K562 (cell line): ENCODE measurements around the gene LRRC15. TPM values are rescaled to one million over a fixed set of nuclear protein-coding genes. Genes with fewer than 3 reads are reported as not detected.
A peak's percentile ranks its signal among the peaks of the same experiment; 100 is the strongest.

Experiments used
- BDP1 ChIP-seq: IDR thresholded peaks from 3 replicates; pipeline ENCODE4 v1.6.1; 2011; ENCODE audit not compliant: insufficient read length, insufficient read depth
- ELF4 ChIP-seq: fragments of 450-650 bp; formaldehyde crosslinking; IDR thresholded peaks from 2 replicates; pipeline ENCODE4 v1.4.0; 2022; ENCODE audit warnings: missing genetic modification characterization
- L3MBTL2 ChIP-seq: fragments of 450-650 bp; IDR thresholded peaks from 2 replicates; pipeline ENCODE4 v1.6.1; 2016; ENCODE audit warnings: mild to moderate bottlenecking, moderate library complexity
- MTF1 ChIP-seq: fragments of 250-450 bp; sonication (Bioruptor Pico); IDR thresholded peaks from 2 replicates; pipeline ENCODE4 v1.9.0; 2021; ENCODE audit warnings: moderate library complexity, mild to moderate bottlenecking, inconsistent platforms, borderline replicate concordance
- ZEB2 ChIP-seq: fragments of 450-650 bp; IDR thresholded peaks from 2 replicates; pipeline ENCODE4 v1.6.1; 2016
- ZNF197 ChIP-seq: fragments of 200-800 bp; sonication (Bioruptor generic); IDR thresholded peaks from 2 replicates; pipeline ENCODE4 v1.6.1; 2016; ENCODE audit warnings: low read depth, missing genetic modification characterization, missing compliant biosample characterization
- ZNF282 ChIP-seq: sonication (generic); formaldehyde crosslinking; IDR thresholded peaks from 2 replicates; pipeline ENCODE4 v1.8.1; 2023; ENCODE audit warnings: missing genetic modification reagents
- ZNF311 ChIP-seq: fragments of 250-450 bp; sonication (Bioruptor Pico); IDR thresholded peaks from 2 replicates; pipeline ENCODE4 v1.4.0; 2020; ENCODE audit warnings: mild to moderate bottlenecking, moderate library complexity
- polyA plus RNA-seq, 8 experiments: library from polyadenylated mRNA; depleted of rRNA in 4 of 8; stranded (reverse) in 5 of 8; unstranded in 3 of 8; fragments of >200 nt; fragmentation: Nextera tagmentation in 2 of 8; fragmentation: Illumina TruSeq in 1 of 8; extraction: Ambion mirVana in 2 of 8; extraction: Trizol in 1 of 8; gene quantifications; 2 replicates each; pipeline versions ENCODE4 v1.2.1 to v1.2.3, GENCODE V29; 2011 to 2014; ENCODE audit warnings: inconsistent platforms in 1 of 8, missing spikeins in 1 of 8
- total RNA-seq, 7 experiments: library from RNA; depleted of rRNA in 6 of 7; stranded (reverse); fragments of >200 nt in 6 of 7; fragmentation: Illumina TruSeq in 2 of 7; extraction: Trizol in 2 of 7; gene quantifications; 2 replicates each; pipeline versions ENCODE4 v1.2.1 to v1.2.3, GENCODE V29; 2011 to 2021; ENCODE audit warnings: low replicate concordance in 1 of 7
- TF ChIP-seq, protein P1 (sequence below): fragments of 200-800 bp; sonication (Bioruptor generic); IDR thresholded peaks from 2 replicates; pipeline ENCODE4 v1.6.1; 2016; ENCODE audit warnings: missing genetic modification characterization, missing compliant biosample characterization
- TF ChIP-seq, protein P2 (sequence below), 2 experiments: fragments of 450-650 bp; IDR thresholded peaks; 2 replicates each; pipeline ENCODE4 v1.6.1; 2016
- TF ChIP-seq, protein P3 (sequence below), 2 experiments: fragments of 450-650 bp; formaldehyde crosslinking in 1 of 2; IDR thresholded peaks; 2 replicates each; pipeline versions ENCODE4 v1.4.0 to v1.6.1; 2014 to 2020; ENCODE audit warnings: mild to moderate bottlenecking in 2 of 2, borderline replicate concordance in 1 of 2, low read depth in 1 of 2

Gene LRRC15
- total and polyA plus RNA-seq, 9 of the 15 experiments (the other 6 are each of a cell fraction or from before 2014, with no cell fraction given), result not detected

DNA sequence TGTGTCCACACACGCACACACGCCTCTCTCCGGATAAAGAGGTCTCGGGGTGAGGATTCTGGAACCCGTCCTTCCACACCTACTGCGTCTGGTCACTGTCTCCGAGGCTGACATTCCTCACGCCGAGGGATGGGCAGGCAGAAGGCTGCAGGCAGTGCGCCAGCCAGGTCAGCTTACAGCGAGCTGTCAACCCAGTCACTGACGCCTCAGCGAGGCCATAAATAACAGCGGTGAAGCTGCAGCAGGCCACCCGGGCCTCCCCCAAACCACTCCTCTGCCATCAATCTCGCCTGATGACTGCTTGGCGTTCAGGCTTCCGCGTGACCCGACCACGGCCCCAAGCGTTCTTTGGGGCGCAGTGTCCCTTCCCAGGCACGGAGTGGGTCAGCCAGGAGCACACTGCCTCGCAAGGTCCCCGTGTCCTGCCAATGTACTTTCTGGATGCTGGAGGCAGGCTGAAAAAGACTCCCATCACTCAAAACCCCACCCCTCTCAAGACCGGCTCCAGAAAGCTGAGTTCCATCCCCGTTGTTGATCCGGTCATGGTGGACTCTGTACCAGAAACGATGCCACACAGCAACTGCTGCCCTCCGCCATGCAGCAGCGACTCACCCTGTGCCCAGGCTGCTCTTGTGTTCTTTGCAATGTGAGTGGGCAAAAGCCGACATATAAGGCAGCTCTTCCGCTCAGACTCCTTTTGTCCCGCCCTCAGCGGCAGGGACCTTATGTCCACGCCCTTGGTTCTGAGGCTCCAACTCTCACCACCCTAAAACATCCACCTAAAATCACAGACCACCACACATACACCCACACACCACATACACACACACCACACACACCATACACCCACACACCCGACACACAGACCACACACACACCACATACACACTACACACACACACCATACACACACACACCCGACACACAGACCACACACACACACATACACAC lies 45.5 kb downstream of the LRRC15 start (continued):
- TF ChIP-seq, protein P1, sequence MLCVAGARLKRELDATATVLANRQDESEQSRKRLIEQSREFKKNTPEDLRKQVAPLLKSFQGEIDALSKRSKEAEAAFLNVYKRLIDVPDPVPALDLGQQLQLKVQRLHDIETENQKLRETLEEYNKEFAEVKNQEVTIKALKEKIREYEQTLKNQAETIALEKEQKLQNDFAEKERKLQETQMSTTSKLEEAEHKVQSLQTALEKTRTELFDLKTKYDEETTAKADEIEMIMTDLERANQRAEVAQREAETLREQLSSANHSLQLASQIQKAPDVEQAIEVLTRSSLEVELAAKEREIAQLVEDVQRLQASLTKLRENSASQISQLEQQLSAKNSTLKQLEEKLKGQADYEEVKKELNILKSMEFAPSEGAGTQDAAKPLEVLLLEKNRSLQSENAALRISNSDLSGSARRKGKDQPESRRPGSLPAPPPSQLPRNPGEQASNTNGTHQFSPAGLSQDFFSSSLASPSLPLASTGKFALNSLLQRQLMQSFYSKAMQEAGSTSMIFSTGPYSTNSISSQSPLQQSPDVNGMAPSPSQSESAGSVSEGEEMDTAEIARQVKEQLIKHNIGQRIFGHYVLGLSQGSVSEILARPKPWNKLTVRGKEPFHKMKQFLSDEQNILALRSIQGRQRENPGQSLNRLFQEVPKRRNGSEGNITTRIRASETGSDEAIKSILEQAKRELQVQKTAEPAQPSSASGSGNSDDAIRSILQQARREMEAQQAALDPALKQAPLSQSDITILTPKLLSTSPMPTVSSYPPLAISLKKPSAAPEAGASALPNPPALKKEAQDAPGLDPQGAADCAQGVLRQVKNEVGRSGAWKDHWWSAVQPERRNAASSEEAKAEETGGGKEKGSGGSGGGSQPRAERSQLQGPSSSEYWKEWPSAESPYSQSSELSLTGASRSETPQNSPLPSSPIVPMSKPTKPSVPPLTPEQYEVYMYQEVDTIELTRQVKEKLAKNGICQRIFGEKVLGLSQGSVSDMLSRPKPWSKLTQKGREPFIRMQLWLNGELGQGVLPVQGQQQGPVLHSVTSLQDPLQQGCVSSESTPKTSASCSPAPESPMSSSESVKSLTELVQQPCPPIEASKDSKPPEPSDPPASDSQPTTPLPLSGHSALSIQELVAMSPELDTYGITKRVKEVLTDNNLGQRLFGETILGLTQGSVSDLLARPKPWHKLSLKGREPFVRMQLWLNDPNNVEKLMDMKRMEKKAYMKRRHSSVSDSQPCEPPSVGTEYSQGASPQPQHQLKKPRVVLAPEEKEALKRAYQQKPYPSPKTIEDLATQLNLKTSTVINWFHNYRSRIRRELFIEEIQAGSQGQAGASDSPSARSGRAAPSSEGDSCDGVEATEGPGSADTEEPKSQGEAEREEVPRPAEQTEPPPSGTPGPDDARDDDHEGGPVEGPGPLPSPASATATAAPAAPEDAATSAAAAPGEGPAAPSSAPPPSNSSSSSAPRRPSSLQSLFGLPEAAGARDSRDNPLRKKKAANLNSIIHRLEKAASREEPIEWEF (CRISPR knock-in tag), result no peak
- TF ChIP-seq ELF4, result peak; percentile 39; the same call in 1 of the 2 replicates
- TF ChIP-seq ZEB2, result peak; percentile 72; the same call in 1 of the 2 replicates
- no peak for TF ChIP-seq MTF1 (CRISPR knock-in tag)
- peak; percentile 80 for TF ChIP-seq L3MBTL2
- TF ChIP-seq, protein P2, sequence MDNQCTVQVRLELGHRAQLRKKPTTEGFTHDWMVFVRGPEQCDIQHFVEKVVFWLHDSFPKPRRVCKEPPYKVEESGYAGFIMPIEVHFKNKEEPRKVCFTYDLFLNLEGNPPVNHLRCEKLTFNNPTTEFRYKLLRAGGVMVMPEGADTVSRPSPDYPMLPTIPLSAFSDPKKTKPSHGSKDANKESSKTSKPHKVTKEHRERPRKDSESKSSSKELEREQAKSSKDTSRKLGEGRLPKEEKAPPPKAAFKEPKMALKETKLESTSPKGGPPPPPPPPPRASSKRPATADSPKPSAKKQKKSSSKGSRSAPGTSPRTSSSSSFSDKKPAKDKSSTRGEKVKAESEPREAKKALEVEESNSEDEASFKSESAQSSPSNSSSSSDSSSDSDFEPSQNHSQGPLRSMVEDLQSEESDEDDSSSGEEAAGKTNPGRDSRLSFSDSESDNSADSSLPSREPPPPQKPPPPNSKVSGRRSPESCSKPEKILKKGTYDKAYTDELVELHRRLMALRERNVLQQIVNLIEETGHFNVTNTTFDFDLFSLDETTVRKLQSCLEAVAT (IDR thresholded peaks at IDR 0.05), result no peak
- TF ChIP-seq ZNF282 (CRISPR knock-in tag), result no peak
- no peak for TF ChIP-seq BDP1
- TF ChIP-seq ZNF311 (CRISPR knock-in tag), result no peak
- TF ChIP-seq ZNF197 (CRISPR knock-in tag), result no peak
- TF ChIP-seq, protein P3, sequence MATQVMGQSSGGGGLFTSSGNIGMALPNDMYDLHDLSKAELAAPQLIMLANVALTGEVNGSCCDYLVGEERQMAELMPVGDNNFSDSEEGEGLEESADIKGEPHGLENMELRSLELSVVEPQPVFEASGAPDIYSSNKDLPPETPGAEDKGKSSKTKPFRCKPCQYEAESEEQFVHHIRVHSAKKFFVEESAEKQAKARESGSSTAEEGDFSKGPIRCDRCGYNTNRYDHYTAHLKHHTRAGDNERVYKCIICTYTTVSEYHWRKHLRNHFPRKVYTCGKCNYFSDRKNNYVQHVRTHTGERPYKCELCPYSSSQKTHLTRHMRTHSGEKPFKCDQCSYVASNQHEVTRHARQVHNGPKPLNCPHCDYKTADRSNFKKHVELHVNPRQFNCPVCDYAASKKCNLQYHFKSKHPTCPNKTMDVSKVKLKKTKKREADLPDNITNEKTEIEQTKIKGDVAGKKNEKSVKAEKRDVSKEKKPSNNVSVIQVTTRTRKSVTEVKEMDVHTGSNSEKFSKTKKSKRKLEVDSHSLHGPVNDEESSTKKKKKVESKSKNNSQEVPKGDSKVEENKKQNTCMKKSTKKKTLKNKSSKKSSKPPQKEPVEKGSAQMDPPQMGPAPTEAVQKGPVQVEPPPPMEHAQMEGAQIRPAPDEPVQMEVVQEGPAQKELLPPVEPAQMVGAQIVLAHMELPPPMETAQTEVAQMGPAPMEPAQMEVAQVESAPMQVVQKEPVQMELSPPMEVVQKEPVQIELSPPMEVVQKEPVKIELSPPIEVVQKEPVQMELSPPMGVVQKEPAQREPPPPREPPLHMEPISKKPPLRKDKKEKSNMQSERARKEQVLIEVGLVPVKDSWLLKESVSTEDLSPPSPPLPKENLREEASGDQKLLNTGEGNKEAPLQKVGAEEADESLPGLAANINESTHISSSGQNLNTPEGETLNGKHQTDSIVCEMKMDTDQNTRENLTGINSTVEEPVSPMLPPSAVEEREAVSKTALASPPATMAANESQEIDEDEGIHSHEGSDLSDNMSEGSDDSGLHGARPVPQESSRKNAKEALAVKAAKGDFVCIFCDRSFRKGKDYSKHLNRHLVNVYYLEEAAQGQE (IDR thresholded peaks at IDR 0.05; ENCODE audit: borderline replicate concordance), result peak; percentile 46; the same call in 1 of the 2 replicates
- TF ChIP-seq, protein P3 (CRISPR knock-in tag; IDR thresholded peaks at IDR 0.05; ENCODE audit: low read depth), result no peak
